HG03108 (cell line): ENCODE measurements around the gene AKNA.

ENCODE experiments used
- ATAC-seq: cut with Tn5 transposase; IDR thresholded peaks from one replicate; pipeline ENCODE4 v1.9.1; 2021; ENCODE audit warnings: moderate library complexity; ENCODE audit not compliant: unreplicated experiment

The AKNA gene

DNA sequence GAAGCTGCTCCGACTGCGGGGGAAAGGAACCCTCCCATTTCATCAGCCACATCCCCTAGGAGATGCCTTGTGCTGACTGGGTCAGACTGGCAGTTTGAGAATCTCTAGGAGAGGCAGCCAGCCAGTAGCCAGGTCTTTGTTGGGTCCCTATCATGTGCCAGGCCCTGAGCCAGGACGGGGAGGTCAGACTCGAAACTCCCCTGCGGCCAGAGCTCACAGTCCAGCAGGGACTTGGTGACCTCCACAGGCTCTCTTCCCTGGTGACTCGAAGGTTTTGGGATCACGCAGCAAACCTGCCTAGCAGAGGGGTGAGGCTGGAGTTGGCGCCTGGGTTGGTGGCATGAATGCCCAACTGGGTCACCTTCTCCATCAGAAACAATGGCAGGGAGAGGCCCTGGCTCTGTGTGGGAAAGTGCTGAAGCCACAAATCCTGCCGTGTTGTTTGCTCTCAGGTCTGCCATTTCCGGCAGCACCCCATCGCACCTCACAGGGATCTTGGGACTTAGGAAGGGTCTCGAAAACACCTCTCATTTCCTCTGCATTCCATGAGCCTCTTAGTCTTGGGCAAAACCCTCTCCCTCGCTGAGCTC, 79.3 kb downstream of the AKNA start:
- no peak for ATAC-seq

GRCh38 chr9:114307899-114308267, 79.9 kb downstream of the AKNA start:
- no peak for ATAC-seq

DNA sequence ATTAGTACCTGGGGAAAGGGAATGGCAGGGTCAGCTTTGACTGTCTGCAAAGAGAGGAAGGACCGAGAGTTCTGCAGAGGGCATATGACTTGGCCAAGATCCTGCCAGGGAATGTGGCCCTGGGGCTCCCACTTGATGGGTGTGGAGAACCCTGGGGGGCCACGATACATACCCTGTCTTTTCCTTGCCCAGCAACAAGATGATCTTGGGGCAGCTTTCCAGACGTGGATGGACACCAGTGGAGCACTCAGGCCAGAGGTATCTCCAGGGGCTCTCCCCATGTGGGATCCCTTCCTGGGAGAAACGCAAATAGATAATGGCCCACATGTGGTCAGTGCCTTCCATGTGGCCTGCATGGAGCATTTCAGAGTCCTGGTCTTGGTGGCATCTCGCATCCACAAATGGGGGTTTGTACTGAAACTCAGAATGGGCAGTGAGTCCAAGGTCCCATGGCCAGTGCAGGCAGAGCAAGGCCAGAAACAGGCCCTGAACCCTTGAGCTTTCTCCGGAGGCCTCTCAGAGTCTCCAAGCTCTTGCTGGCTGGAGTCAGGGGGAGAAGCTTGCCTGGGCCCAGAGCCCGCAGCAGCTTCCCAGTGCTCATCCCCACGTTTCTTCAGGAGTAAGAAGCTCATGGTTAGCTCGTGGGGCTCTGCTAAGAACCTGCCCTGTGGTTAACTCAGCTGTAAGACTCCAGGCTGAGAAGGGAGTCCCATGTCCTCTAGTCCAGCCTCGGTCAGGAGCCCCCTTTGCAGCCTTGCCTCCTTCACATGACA, 83.2 kb downstream of the AKNA start:
- ATAC-seq: no peak

DNA sequence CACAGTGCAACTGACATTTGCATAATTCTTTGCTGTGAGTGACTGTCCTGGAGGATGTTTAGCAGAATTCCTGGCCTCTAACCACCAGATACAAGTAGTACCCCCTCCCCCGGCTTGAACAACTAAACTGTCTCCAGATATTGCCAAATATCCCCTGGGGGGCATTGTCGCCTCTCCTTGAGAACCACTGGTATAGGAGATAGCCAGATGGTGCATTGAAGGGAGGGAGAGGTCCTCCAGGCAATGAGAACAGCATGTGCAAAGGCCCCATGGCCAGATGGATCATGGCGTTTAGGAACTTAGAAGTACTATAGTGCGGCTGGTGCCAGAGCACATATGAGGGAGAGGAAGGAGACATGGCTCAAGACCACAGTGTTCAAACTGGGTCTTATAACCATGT, 83.8 kb downstream of the AKNA start:
- no peak for ATAC-seq

DNA sequence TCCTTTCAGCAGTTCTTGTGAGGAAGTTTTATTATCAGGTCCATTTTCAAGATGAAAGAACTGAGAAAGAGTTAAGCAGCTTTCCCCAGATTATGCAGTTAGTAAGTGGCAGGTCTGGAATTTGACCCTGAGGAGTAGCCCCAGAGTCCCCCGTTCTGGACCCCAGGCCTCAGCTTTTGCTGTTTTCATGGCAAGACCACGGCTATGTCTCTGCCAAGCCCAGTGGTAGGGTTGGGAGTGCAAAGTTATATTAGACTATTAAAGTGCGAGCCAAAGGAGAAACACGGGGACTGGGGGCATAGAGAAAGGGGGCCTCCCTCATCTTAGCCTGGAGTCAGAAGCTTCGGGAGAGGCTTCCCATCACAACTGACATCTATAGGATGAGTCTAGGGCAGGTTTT, 84.2 kb downstream of the AKNA start:
- ATAC-seq: no peak

GRCh38 chr9:114302727-114303126, 85.1 kb downstream of the AKNA start:
- ATAC-seq: no peak

GRCh38 chr9:114301798-114302565, 85.8 kb downstream of the AKNA start:
- ATAC-seq: no peak

GRCh38 chr9:114300846-114301797, 86.7 kb downstream of the AKNA start:
- no peak for ATAC-seq

GRCh38 chr9:114300153-114300845, 87.5 kb downstream of the AKNA start:
- no peak for ATAC-seq

DNA sequence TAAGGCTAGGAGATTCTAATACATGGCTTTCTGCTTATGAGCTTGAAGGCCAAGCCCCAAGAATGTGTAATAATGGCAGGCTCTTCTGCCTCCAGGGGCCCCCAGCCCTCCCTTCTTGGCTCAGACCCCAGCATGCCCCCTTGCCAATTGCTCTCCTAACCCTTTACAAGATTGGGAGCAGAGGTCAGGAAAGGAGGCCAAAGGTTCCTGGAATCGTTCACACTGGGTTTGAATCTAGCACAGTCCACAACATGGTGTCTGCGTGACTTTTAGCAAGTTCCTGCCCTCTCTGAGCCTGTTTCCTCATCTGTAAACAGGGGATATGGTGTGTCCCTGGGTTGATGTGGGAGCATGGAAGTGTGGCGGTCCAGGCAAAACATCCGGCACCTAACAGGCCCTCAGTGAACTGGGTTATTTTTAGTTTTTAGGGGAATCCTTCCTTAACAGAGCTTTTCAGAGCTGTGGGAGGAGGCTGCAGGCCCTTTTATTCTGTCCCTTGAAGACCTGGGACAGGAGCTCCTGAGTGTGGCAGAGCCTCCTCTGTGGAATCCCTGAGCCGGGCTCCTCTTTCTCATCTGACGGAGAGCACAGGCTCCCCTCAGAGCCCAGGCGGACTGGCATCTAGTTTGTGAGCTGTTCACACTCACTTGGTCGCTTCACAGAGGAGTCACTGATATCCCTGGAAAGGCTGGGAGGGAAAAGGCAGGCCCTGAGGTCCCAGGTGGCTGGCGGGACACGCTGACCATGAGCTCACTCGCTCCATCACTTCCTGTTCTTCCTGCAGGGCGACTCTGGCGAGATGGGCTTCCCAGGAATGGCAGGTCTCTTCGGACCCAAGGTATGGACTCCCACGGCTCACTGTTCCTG, 88.3 kb downstream of the AKNA start:
- ATAC-seq: no peak

GRCh38 chr9:114296338-114296737, 91.4 kb downstream of the AKNA start:
- ATAC-seq: no peak

DNA sequence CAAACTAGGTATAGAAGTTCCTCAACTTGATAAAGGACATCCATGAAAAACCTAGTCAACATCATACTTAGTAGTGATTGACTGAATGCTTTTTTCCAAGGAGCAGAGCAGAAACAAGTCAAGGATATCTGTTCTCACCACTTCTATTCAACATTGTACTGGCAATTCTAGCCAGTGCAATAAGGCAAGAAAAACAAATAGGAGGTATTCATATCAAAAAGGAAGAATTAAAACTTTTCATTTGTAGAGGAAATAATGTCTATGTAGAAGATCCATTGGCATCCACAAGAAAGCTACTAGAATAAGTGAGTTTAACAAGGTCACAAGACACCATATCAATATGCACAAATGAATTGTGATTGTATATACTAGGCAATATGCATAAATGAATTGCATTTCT, 93.1 kb downstream of the AKNA start:
- ATAC-seq: no peak

DNA sequence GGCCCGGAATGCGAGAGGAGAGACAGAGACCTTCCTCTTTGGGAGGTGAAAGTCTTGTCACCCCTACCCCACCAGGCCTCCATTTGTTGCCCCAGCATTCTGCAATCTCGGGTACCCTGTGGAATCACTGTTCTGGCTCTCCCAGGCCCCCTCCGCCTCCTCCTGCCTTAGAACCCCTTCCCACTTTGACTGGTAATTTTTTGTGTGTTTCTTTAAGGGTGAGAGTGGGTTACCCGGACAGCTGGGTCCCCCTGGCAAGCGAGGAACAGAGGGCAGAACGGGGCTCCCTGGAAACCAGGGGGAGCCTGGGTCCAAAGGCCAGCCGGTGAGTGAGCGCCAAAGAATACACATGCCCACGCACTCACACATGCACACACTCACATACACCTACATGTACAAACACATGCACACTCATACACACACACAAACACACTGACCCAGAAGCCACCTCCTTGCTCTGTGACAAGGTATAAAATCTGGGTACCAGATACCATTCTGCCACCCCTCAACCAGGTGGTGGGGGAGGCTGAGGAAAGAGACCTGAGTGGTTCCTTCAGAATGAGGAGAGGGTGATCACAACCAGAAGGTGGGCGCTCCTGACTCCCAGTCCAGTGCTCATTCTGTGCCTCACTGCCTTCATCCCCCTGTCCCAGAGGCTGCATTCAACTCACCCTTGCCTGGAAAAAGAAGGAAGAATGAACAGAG, 95.7 kb downstream of the AKNA start:
- ATAC-seq: no peak

DNA sequence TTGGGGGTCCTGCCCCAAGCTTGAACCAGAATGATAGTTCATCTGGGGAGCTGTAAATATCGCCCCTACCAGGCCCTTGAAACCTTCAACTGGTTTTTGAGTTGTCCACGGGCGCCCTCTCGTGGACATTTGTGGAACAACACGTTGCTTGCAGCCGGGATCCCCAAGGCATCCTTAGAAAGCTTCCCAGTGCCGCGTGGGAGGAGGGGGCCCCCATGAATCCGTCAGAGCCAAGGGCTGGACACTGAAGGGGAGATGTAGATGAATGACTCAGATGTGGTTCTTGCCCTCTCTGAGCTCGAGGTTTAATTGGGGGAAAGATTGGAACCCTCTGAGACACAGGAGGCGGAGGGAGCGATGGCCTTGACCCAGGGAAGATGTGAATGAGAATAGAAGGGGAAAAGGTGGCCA, 96.7 kb downstream of the AKNA start:
- ATAC-seq: no peak

DNA sequence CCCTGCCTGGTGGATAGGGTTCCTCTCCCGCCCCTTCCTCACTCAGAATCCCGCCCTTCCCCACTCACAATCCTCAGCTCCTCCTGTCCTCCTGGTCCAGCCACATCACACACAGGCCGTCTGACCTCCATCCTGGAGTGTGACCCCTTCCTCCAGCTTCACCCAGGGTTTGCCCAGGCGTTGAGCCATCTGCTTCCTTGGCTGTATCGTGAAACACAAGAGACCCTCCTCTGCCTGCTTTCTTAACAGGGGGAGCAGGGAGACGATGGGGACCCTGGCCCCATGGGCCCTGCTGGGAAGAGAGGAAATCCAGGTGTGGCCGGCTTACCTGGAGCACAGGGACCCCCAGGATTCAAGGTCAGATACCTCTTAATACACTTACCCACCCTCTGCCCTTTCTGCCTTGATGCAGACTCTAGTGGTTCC, 97.2 kb downstream of the AKNA start:
- ATAC-seq: no peak

DNA sequence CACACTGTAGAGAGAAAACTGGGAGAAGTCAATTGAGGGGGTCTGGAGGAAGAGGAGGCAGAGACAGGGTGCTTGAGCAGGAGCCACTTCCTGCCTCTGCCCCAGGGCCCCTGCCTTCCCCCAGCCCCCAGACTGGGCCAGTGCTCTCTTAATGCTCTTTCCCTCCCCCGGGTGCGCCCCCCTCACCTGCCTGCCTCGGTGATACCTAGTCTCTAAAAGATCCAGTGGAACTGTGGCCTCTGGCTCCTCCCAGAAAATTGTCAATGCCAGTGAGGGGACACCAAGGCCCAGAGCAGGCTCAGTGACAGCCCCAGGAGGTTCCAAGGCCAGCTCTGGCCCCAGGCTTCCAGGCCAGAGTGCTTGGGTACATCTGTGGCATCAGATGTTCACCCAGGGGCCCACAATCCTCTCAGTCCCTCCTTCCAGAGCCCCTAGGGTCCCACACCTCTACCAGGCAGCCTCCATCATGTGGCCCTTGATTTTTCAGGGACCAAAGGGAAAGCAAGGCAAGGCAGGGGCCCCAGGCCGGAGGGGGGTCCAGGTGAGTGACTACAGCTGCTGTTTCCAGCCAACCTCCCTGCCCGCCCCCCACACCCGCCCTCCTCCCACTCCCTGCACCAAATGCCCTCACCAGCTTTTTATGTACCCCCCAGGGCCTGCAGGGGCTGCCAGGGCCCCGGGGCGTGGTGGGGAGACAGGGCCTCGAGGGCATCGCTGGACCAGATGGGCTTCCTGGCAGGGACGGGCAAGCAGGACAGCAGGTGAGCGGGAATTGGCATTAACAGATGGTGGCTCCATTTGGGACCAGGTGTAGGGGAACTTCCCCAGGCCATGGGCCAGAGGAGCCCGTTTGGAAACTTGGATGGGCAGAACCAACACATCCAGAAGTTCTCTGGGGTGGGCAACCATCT, 98.0 kb downstream of the AKNA start:
- ATAC-seq: no peak

DNA sequence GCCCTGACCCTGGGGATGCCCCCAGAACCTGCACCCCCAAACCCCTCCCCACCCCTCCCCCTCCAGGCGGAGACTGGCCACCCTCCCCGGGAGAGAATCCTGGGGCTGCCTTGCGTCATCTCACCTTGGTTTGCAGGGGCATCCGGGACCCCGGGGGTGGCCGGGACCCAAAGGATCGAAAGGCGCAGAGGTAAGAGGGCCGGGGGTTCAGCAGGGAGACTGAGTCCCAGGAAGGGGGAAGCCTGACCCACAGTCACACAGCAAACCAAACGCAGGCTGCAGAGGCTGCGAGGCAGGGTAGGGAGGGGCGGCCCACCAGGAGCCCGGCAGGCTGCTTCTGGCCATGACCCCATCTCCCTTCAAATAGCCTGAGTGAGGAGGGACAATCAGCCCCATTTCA, 98.7 kb downstream of the AKNA start:
- no peak for ATAC-seq
